AG04450 (cell line): ENCODE measurements around the gene GCN1. TPM values are rescaled to one million over a fixed set of nuclear protein-coding genes. Genes with fewer than 3 reads are reported as not detected.

Experiments used
- CTCF ChIA-PET: fragments of 300-600, 350-600 bp; formaldehyde crosslinking; extraction: SDS; loops from one replicate; lab custom pipeline; 2022; ENCODE audit warnings: antibody characterized with exemption, inconsistent platforms; lab: Charles Lee
- POLR2A ChIA-PET: fragments of 350-600 bp; formaldehyde crosslinking; extraction: SDS; loops from one replicate; lab custom pipeline; 2021; ENCODE audit warnings: antibody characterized with exemption, inconsistent platforms; lab: Yijun Ruan, JAX
- DNase-seq: peaks from one replicate; pipeline ENCODE4 v3.0.0-alpha.2; 2011; ENCODE audit warnings: low read depth, low spot score
- H3K27ac ChIP-seq: one replicate; pipeline ENCODE4 v1.5.1; 2012; ENCODE audit warnings: low read depth, low read length, control low read depth
- H3K27me3 ChIP-seq: one replicate; pipeline ENCODE4 v1.6.0; 2012; ENCODE audit warnings: low read length; ENCODE audit not compliant: control insufficient read depth, insufficient read depth
- H3K4me3 ChIP-seq: 2 replicates; pipeline ENCODE4 v1.5.1; 2011; ENCODE audit warnings: mild to moderate bottlenecking, low read depth, low read length, control low read depth
- H3K9me3 ChIP-seq: 2 replicates; pipeline ENCODE4 v1.5.1; 2012; ENCODE audit warnings: low read length; ENCODE audit not compliant: control insufficient read depth, insufficient read depth
- polyA plus RNA-seq: library from polyadenylated mRNA; depleted of rRNA; stranded (reverse); fragments of >200 nt; gene quantifications from 2 replicates; pipeline ENCODE4 v1.2.3, GENCODE V29; 2011
- TF ChIP-seq, protein P1 (sequence below): IDR thresholded peaks from 2 replicates; pipeline ENCODE4 v1.5.1; 2011; ENCODE audit warnings: low read depth, low read length, control low read depth, inconsistent platforms

Gene GCN1
- polyA plus RNA-seq, 1 experiment: 44.5 TPM

DNA sequence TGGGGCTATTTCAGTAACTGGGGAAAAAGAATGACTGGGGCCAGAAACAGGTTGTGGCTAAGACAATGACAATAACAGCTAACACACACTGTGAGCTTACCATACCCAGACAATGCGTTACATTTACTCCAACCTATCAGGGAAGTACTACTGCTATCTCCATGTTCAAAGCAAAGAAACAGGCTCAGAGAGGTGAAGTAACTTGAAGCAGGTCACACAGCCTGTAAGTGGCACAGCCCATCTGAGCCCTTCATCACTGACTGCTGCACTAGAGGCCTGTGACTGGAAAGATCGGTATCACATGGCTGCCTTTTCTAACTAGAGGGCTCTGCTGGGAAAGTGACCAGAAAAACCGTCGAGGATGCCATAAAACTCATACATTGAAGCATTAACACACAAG is 7.9 kb downstream of the GCN1 start:
- TF ChIP-seq, protein P1, sequence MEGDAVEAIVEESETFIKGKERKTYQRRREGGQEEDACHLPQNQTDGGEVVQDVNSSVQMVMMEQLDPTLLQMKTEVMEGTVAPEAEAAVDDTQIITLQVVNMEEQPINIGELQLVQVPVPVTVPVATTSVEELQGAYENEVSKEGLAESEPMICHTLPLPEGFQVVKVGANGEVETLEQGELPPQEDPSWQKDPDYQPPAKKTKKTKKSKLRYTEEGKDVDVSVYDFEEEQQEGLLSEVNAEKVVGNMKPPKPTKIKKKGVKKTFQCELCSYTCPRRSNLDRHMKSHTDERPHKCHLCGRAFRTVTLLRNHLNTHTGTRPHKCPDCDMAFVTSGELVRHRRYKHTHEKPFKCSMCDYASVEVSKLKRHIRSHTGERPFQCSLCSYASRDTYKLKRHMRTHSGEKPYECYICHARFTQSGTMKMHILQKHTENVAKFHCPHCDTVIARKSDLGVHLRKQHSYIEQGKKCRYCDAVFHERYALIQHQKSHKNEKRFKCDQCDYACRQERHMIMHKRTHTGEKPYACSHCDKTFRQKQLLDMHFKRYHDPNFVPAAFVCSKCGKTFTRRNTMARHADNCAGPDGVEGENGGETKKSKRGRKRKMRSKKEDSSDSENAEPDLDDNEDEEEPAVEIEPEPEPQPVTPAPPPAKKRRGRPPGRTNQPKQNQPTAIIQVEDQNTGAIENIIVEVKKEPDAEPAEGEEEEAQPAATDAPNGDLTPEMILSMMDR: no peak
- DNase-seq: no peak
- Histone ChIP-seq H3K27ac (no peak overlapping the region), H3K9me3 (no peaks in the 10 kb centered on the region), H3K27me3 (no peaks in the 10 kb centered on the region), H3K4me3 (no peak overlapping the region)
- CTCF ChIA-PET: interaction anchor here (0.7 kb wide), 1 partner anchor 13 kb away, joined by 5 read pairs; no protein-coding TSS in a partner anchor
- POLR2A ChIA-PET: no interaction called here

DNA sequence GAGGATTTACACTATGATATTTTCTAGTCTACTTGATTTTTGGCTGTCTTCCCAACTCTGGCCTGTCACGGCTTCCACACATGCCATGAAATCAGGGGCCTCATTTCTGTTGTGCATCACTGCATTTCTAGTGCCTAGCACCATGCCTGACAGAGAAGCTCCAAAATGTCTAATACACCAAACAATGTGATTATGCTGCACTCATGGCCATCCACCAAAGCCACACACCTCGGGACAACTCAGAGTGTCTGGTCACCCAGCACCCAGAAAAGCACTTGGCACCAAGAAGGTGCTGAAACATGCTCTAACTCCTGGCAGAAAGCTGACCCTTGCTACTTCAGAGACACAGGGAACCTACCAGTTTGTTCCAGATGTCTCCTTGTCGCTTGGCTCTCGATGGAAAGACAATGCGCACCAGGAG is 11.3 kb downstream of the GCN1 start:
- ChIA-PET POLR2A (interaction anchor here (0.6 to 2.5 kb wide), 3 partner anchors 17 to 25 kb away, joined by 4 to 26 read pairs (median 5); partner anchors contain the start of gene RPLP0), CTCF (no interaction called here)
- H3K27ac ChIP-seq: no peak overlapping the region
- DNase-seq: no peak
- H3K4me3 ChIP-seq: no peak overlapping the region
- no peaks in the 10 kb centered on the region for H3K9me3 ChIP-seq
- H3K27me3 ChIP-seq: no peaks in the 10 kb centered on the region
- TF ChIP-seq, protein P1: no peak

DNA sequence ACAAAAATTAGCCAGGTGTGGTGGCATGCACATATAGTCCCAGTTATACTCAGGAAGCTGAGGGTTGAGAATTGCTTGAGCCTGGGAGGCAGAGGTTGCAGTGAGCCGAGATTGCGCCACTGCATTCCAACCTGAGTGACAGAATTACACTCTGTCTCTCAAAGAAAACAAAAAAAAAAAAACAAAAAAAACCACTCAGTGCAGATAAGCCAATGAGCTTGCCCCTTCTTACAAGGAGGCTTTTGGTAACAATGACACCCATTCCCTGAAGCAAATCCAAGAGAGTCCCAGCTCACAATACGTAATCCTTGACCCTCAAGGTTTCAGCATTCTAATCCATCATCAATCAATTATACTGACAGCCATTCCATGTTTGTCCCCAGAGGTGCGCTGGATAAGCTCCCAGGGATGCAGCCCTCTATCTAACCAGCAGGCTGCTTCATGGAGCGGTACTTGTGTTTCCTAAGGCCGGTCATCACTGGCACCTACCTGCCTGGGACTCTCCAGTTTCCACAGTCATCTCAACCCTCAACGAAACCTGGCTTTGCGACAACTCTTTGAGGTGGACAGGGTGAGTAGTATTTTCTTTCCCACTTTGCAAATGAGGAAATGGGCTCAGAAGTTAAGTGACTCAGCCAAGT is 12.4 kb downstream of the GCN1 start:
- Histone ChIP-seq H3K4me3 (no peak overlapping the region), H3K27ac (no peak overlapping the region), H3K9me3 (no peaks in the 10 kb centered on the region), H3K27me3 (no peaks in the 10 kb centered on the region)
- no peak for DNase-seq
- TF ChIP-seq, protein P1: no peak
- CTCF ChIA-PET: interaction anchor here (0.9 to 1.3 kb wide), 2 partner anchors 46 to 84 kb away, joined by 3 to 5 read pairs; partner anchors contain the start of gene PXN
- POLR2A ChIA-PET: interaction anchor here (0.8 to 2.5 kb wide), 4 partner anchors 19 to 55 kb away, joined by 5 to 26 read pairs (median 8); partner anchors contain the start of gene RPLP0

DNA sequence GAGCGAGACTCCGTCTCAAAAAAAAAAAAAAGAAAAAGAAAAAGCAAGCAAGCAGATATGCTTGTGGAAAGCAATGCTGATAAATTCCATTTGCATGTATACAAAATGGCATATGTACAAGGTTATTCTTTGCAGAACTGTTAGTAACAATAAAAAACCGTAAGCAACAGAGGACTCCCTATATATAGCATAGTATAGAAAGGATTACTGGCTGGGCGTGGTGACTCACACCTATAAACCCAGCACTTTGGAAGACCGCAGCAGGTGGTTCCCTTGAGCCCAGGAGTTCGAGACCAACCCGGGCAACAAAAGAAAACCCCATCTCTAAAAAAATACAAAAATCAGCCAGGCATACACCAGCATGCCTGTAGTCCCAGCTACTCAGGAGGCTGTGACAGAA is 13.5 kb downstream of the GCN1 start:
- POLR2A ChIA-PET: interaction anchor here (0.6 to 0.7 kb wide), 2 partner anchors 8 to 20 kb away, joined by 3 to 9 read pairs; partner anchors contain the start of gene RPLP0

More for the DNA sequence above, 13.5 kb downstream of the GCN1 start:
- CTCF ChIA-PET: interaction anchor here (1.3 kb wide), 1 partner anchor 85 kb away, joined by 5 read pairs; the partner anchor contains the start of gene PXN
- Histone ChIP-seq H3K9me3 (no peaks in the 10 kb centered on the region), H3K27me3 (no peaks in the 10 kb centered on the region), H3K27ac (no peak overlapping the region), H3K4me3 (no peak overlapping the region)
- TF ChIP-seq, protein P1: no peak
- DNase-seq: no peak
